ENCODE results near the gene CDCA4. TPM values are rescaled to one million over a fixed set of nuclear protein-coding genes. Genes with fewer than 3 reads are reported as not detected.

CDCA4 gene
- total and polyA plus RNA-seq, 2 donors (not counting 3 experiments of a cell fraction or from before 2014, with no cell fraction given), result 29.9 to 44.5 TPM

GRCh38 chr14:105056303-105056831 is 35.5 kb upstream of the CDCA4 start:
- no peak for DNase-seq (ENCODE audit: low read depth, low spot score)
- Histone ChIP-seq H4K20me1 (replicated peaks; ENCODE audit: control insufficient read depth, extremely low read depth, insufficient read depth, low read length) (no peaks in the 10 kb centered on the region), H3K9me1 (replicated peaks; ENCODE audit: control insufficient read depth, extremely low read depth, insufficient read depth, low read length) (no peaks in the 10 kb centered on the region), H3K27me3 (ENCODE audit: control insufficient read depth in 2 of 2, insufficient read depth in 2 of 2, low read length in 2 of 2) (no peaks in the 10 kb centered on the region), H3K9me3 (replicated peaks; ENCODE audit: control insufficient read depth, insufficient read depth, low read length) (no peaks in the 10 kb centered on the region), H3K36me3 (ENCODE audit: control insufficient read depth in 2 of 2, extremely low read depth in 1 of 2, insufficient read depth in 2 of 2, low read length in 2 of 2) (no peaks in the 10 kb centered on the region), H3K4me3 (replicated peaks in 1 of 3; ENCODE audit: insufficient read depth in 1 of 3, low read depth in 1 of 3, low read length in 3 of 3) (no peak overlapping the region), H3K4me2 (ENCODE audit: insufficient read depth, low read length) (no peak overlapping the region), H3K9ac (replicated peaks; ENCODE audit: extremely low read depth, insufficient read depth, low read length) (no peak overlapping the region), H3K27ac (ENCODE audit: insufficient read depth, low read depth, low read length) (no peak overlapping the region), H2AFZ (ENCODE audit: low read depth, low read length) (no peak overlapping the region), H3K4me1 (ENCODE audit: control insufficient read depth, extremely low read depth, insufficient read depth, low read length) (peaks cover 18% of the 10 kb centered on the region), H3K79me2 (ENCODE audit: control insufficient read depth, insufficient read depth, low read length) (no peaks in the 10 kb centered on the region)
- CTCF ChIA-PET, result interaction anchor here (1.1 to 2.6 kb wide), 4 partner anchors 8 to 30 kb away, joined by 4 to 15 read pairs (median 8); no protein-coding TSS in a partner anchor
- no TSS peak for BruUV-seq (replicated peaks)
- dilution Hi-C loops (cut with MboI; ENCODE audit: extremely low pct_ligation_motif_present, low sequenced_read_pairs) (no loop called here), intact Hi-C loops (cut with micrococcal nuclease) (no loop called here)
- TF ChIP-seq JUN (IDR thresholded peaks at IDR 0.05; ENCODE audit: borderline replicate concordance, insufficient read depth, insufficient read length, low read depth) (no peak), MYC (IDR thresholded peaks at IDR 0.05; ENCODE audit: low read depth, low read length) (no peak), GATA2 (IDR thresholded peaks at IDR 0.05; ENCODE audit: insufficient read depth, insufficient read length, low read depth, low read length) (no peak), EZH2 (IDR thresholded peaks at IDR 0.05; ENCODE audit: borderline replicate concordance, low read depth, low read length, severe bottlenecking) (no peak), FOS (IDR thresholded peaks at IDR 0.05; ENCODE audit: borderline replicate concordance, insufficient read depth, low read length) (no peak)
- FAIRE-seq, result no peak
- POLR2A ChIA-PET, result no interaction called here

- Histone ChIP-seq H3K4me3 (replicated peaks in 1 of 3; ENCODE audit: insufficient read depth in 1 of 3, low read depth in 1 of 3, low read length in 3 of 3) (no peak overlapping the region), H2AFZ (ENCODE audit: low read depth, low read length) (no peak overlapping the region), H3K27me3 (ENCODE audit: control insufficient read depth in 2 of 2, insufficient read depth in 2 of 2, low read length in 2 of 2) (no peaks in the 10 kb centered on the region), H3K9me1 (replicated peaks; ENCODE audit: control insufficient read depth, extremely low read depth, insufficient read depth, low read length) (no peaks in the 10 kb centered on the region), H3K27ac (ENCODE audit: insufficient read depth, low read depth, low read length) (no peak overlapping the region), H3K4me2 (ENCODE audit: insufficient read depth, low read length) (no peak overlapping the region), H3K4me1 (ENCODE audit: control insufficient read depth, extremely low read depth, insufficient read depth, low read length) (peaks cover 12% of the 10 kb centered on the region), H3K36me3 (ENCODE audit: control insufficient read depth in 2 of 2, extremely low read depth in 1 of 2, insufficient read depth in 2 of 2, low read length in 2 of 2) (no peaks in the 10 kb centered on the region), H3K9me3 (replicated peaks; ENCODE audit: control insufficient read depth, insufficient read depth, low read length) (no peaks in the 10 kb centered on the region), H3K79me2 (ENCODE audit: control insufficient read depth, insufficient read depth, low read length) (no peaks in the 10 kb centered on the region), H3K9ac (replicated peaks; ENCODE audit: extremely low read depth, insufficient read depth, low read length) (no peak overlapping the region), H4K20me1 (replicated peaks; ENCODE audit: control insufficient read depth, extremely low read depth, insufficient read depth, low read length) (no peaks in the 10 kb centered on the region)
- intact Hi-C loops (cut with micrococcal nuclease) (no loop called here), dilution Hi-C loops (cut with MboI; ENCODE audit: extremely low pct_ligation_motif_present, low sequenced_read_pairs) (no loop called here)
- no peak for FAIRE-seq
- ChIA-PET POLR2A (no interaction called here), CTCF (no interaction called here)
- TF ChIP-seq POLR2A (IDR thresholded peaks at IDR 0.05; ENCODE audit: low read depth, low read length), result no peak
- no peak for TF ChIP-seq MAX (IDR thresholded peaks at IDR 0.05; ENCODE audit: insufficient read depth, insufficient read length)
- TF ChIP-seq FOS (IDR thresholded peaks at IDR 0.05; ENCODE audit: borderline replicate concordance, insufficient read depth, low read length), result no peak
- TF ChIP-seq JUN (IDR thresholded peaks at IDR 0.05; ENCODE audit: borderline replicate concordance, insufficient read depth, insufficient read length, low read depth), result no peak
- no peak for TF ChIP-seq EZH2 (IDR thresholded peaks at IDR 0.05; ENCODE audit: borderline replicate concordance, low read depth, low read length, severe bottlenecking)
- TF ChIP-seq POLR2AphosphoS5 (IDR thresholded peaks at IDR 0.05; ENCODE audit: insufficient read depth, low read depth, low read length), result no peak
- no peak for TF ChIP-seq MYC (IDR thresholded peaks at IDR 0.05; ENCODE audit: low read depth, low read length)
- no peak for TF ChIP-seq GATA2 (IDR thresholded peaks at IDR 0.05; ENCODE audit: insufficient read depth, insufficient read length, low read depth, low read length)
- no peak for TF ChIP-seq CTCF (IDR thresholded peaks at IDR 0.05; ENCODE audit: extremely low read depth in 1 of 2, insufficient read depth in 1 of 2, low read depth in 1 of 2, low read length in 2 of 2)
- no TSS peak for BruUV-seq (replicated peaks)
- no peak for DNase-seq (ENCODE audit: low read depth, low spot score)
Measured at GRCh38 chr14:105055736-105056302, 34.9 kb upstream of the CDCA4 start.
